Neural progenitor cell (in vitro differentiated cells): ENCODE data around the gene CEL. TPM values are rescaled to one million over a fixed set of nuclear protein-coding genes. Genes with fewer than 3 reads are reported as not detected.

ENCODE experiments used
- DNase-seq: peaks from one replicate; pipeline ENCODE4 v3.0.0-alpha.2; 2016; ENCODE audit warnings: low spot score
- H2AFZ ChIP-seq: fragments of 200-600 bp; sonication (generic); replicated peaks from 2 replicates; pipeline ENCODE4 v1.6.1; 2016; ENCODE audit warnings: antibody characterized with exemption
- H3F3A ChIP-seq: fragments of 200-600 bp; sonication (generic); 2 replicates; pipeline ENCODE4 v1.6.1; 2016; ENCODE audit warnings: antibody characterized with exemption, low read depth
- H3K27ac ChIP-seq: fragments of 200-600 bp; sonication (generic); 2 replicates; pipeline ENCODE4 v1.5.1; 2016; ENCODE audit warnings: mild to moderate bottlenecking
- H3K27me3 ChIP-seq: fragments of 200-600 bp; sonication (generic); 2 replicates; pipeline ENCODE4 v1.6.1; 2016; ENCODE audit warnings: mild to moderate bottlenecking, moderate library complexity
- H3K36me3 ChIP-seq: fragments of 200-600 bp; sonication (generic); 2 replicates; pipeline ENCODE4 v1.5.1; 2016
- H3K4me1 ChIP-seq: fragments of 200-600 bp; sonication (generic); 2 replicates; pipeline ENCODE4 v1.6.1; 2016; ENCODE audit warnings: mixed run types
- H3K4me2 ChIP-seq: fragments of 200-600 bp; sonication (generic); 2 replicates; pipeline ENCODE4 v1.6.1; 2016
- H3K4me3 ChIP-seq: fragments of 200-600 bp; sonication (generic); 2 replicates; pipeline ENCODE4 v1.5.1; 2016
- H3K79me2 ChIP-seq: fragments of 200-600 bp; sonication (generic); 2 replicates; pipeline ENCODE4 v1.6.1; 2016; ENCODE audit warnings: low read depth
- H3K9ac ChIP-seq: fragments of 200-600 bp; sonication (generic); 2 replicates; pipeline ENCODE4 v1.6.1; 2016
- H3K9me3 ChIP-seq: fragments of 200-600 bp; sonication (generic); 2 replicates; pipeline ENCODE4 v1.5.1; 2016; ENCODE audit warnings: low read depth
- H4K20me1 ChIP-seq: fragments of 200-600 bp; sonication (generic); 2 replicates; pipeline ENCODE4 v1.6.1; 2016; ENCODE audit warnings: low read depth
- H3K27ac Mint-ChIP-seq: 3 replicates; pipeline ENCODE4 v1.8.0; 2021; ENCODE audit warnings: mixed read lengths
- H3K27me3 Mint-ChIP-seq: 2 replicates; pipeline ENCODE4 v1.8.0; 2022; ENCODE audit warnings: low read depth, mild to moderate bottlenecking, inconsistent platforms, moderate library complexity, mixed read lengths; ENCODE audit not compliant: insufficient read depth
- H3K36me3 Mint-ChIP-seq: 3 replicates; pipeline ENCODE4 v1.8.0; 2021; ENCODE audit warnings: mixed read lengths
- H3K4me1 Mint-ChIP-seq: 3 replicates; pipeline ENCODE4 v1.8.0; 2021; ENCODE audit warnings: mixed read lengths
- H3K4me3 Mint-ChIP-seq: 3 replicates; pipeline ENCODE4 v1.8.0; 2021; ENCODE audit warnings: mild to moderate bottlenecking, moderate library complexity, mixed read lengths
- H3K9me3 Mint-ChIP-seq: 3 replicates; pipeline ENCODE4 v1.8.0; 2020; ENCODE audit warnings: mixed read lengths
- CTCF ChIP-seq: fragments of 200-600 bp; sonication (generic); IDR thresholded peaks from 2 replicates; pipeline ENCODE4 v1.5.1; 2017; ENCODE audit warnings: antibody characterized with exemption, mild to moderate bottlenecking
- EZH2 ChIP-seq: fragments of 200-600 bp; sonication (generic); IDR thresholded peaks from 2 replicates; pipeline ENCODE4 v1.6.1; 2017; ENCODE audit warnings: antibody characterized with exemption, mild to moderate bottlenecking, moderate library complexity
- EZH2phosphoT487 ChIP-seq: fragments of 200-600 bp; sonication (generic); IDR thresholded peaks from 2 replicates; pipeline ENCODE4 v1.6.1; 2017; ENCODE audit warnings: antibody characterized with exemption
- total RNA-seq: library from RNA; depleted of rRNA; stranded (reverse); fragments of >200 nt; gene quantifications from 2 replicates; pipeline ENCODE4 v1.2.3, GENCODE V29; 2015; ENCODE audit warnings: low replicate concordance

Gene CEL
- total RNA-seq, 1 donor from 2014 or later: 1.0 TPM

GRCh38 chr9:133051281-133051900 lies 10.4 kb upstream of the CEL start:
- H3K36me3 Mint-ChIP-seq: peaks cover 21% of the 10 kb centered on the region
- H2AFZ ChIP-seq: no peak overlapping the region
- no peaks in the 10 kb centered on the region for H3K27me3 ChIP-seq
- H4K20me1 ChIP-seq: peaks cover 9% of the 10 kb centered on the region
- H3K27ac ChIP-seq: no peak overlapping the region
- H3F3A ChIP-seq: no peaks in the 10 kb centered on the region
- no peaks in the 10 kb centered on the region for H3K79me2 ChIP-seq
- H3K27me3 Mint-ChIP-seq: no peaks in the 10 kb centered on the region
- H3K4me1 Mint-ChIP-seq: no peaks in the 10 kb centered on the region
- DNase-seq: no peak
- H3K9ac ChIP-seq: no peak overlapping the region
- H3K27ac Mint-ChIP-seq: no peak overlapping the region
- H3K4me1 ChIP-seq: no peaks in the 10 kb centered on the region
- no peak overlapping the region for H3K4me2 ChIP-seq
- no peaks in the 10 kb centered on the region for H3K36me3 ChIP-seq
- H3K9me3 Mint-ChIP-seq: no peaks in the 10 kb centered on the region
- TF ChIP-seq EZH2phosphoT487 (no peak), CTCF (no peak), EZH2 (no peak)
- no peak overlapping the region for H3K4me3 Mint-ChIP-seq
- no peak overlapping the region for H3K4me3 ChIP-seq
- H3K9me3 ChIP-seq: no peaks in the 10 kb centered on the region

GRCh38 chr9:133051966-133052539 lies 9.7 kb upstream of the CEL start:
- Mint-ChIP-seq H3K27me3 (no peaks in the 10 kb centered on the region), H3K9me3 (no peaks in the 10 kb centered on the region), H3K36me3 (peaks cover 23% of the 10 kb centered on the region), H3K27ac (no peak overlapping the region), H3K4me1 (no peaks in the 10 kb centered on the region), H3K4me3 (no peak overlapping the region)
- H3K79me2 ChIP-seq: no peaks in the 10 kb centered on the region
- H3K36me3 ChIP-seq: no peaks in the 10 kb centered on the region
- H3K27me3 ChIP-seq: no peaks in the 10 kb centered on the region
- TF ChIP-seq EZH2phosphoT487 (no peak), EZH2 (no peak), CTCF (no peak)
- peaks cover 9% of the 10 kb centered on the region for H4K20me1 ChIP-seq
- DNase-seq: no peak
- H3F3A ChIP-seq: no peaks in the 10 kb centered on the region
- no peak overlapping the region for H3K4me3 ChIP-seq
- H3K9ac ChIP-seq: no peak overlapping the region
- H3K4me1 ChIP-seq: no peaks in the 10 kb centered on the region
- H3K4me2 ChIP-seq: no peak overlapping the region
- no peak overlapping the region for H3K27ac ChIP-seq
- no peaks in the 10 kb centered on the region for H3K9me3 ChIP-seq
- H2AFZ ChIP-seq: no peak overlapping the region

- H3K4me1 ChIP-seq: peaks cover 1% of the 10 kb centered on the region
- Mint-ChIP-seq H3K36me3 (peaks cover 32% of the 10 kb centered on the region), H3K9me3 (no peaks in the 10 kb centered on the region), H3K4me1 (peaks cover 5% of the 10 kb centered on the region), H3K4me3 (no peak overlapping the region), H3K27me3 (peaks cover 2% of the 10 kb centered on the region), H3K27ac (no peak overlapping the region)
- H3K27me3 ChIP-seq: no peaks in the 10 kb centered on the region
- TF ChIP-seq CTCF (no peak), EZH2phosphoT487 (no peak), EZH2 (no peak)
- DNase-seq: no peak
- no peak overlapping the region for H3K27ac ChIP-seq
- no peaks in the 10 kb centered on the region for H3K9me3 ChIP-seq
- peaks cover 9% of the 10 kb centered on the region for H4K20me1 ChIP-seq
- no peak overlapping the region for H2AFZ ChIP-seq
- no peaks in the 10 kb centered on the region for H3K79me2 ChIP-seq
- no peak overlapping the region for H3K4me2 ChIP-seq
- H3K4me3 ChIP-seq: no peak overlapping the region
- peaks cover 3% of the 10 kb centered on the region for H3F3A ChIP-seq
- no peak overlapping the region for H3K9ac ChIP-seq
- no peaks in the 10 kb centered on the region for H3K36me3 ChIP-seq
Measured at GRCh38 chr9:133054194-133054890, 7.4 kb upstream of the CEL start.
